HG03045 (cell line): Measurements from ENCODE around the gene NUTF2.

Experiments
- ATAC-seq: cut with Tn5 transposase; IDR thresholded peaks from one replicate; pipeline ENCODE4 v1.9.1; 2021; ENCODE audit warnings: mild to moderate bottlenecking, moderate library complexity; ENCODE audit not compliant: unreplicated experiment

NUTF2 gene

GRCh38 chr16:67917140-67917851, 70.6 kb downstream of the NUTF2 start:
- no peak for ATAC-seq

- no peak for ATAC-seq
Observed at GRCh38 chr16:67917852-67918236, 71.1 kb downstream of the NUTF2 start.

- no peak for ATAC-seq
Observed at GRCh38 chr16:67919622-67920221, 73.0 kb downstream of the NUTF2 start.
